IPS DF 19.7 (cell line): ENCODE data around the gene AMD1.
"Not testable (repeated sequence)": the region's sequence is repeated elsewhere in the genome, so short reads cannot be mapped to it uniquely, and the experiment has no call there.

ENCODE experiments used
- DNase-seq: peaks from one replicate; pipeline ENCODE4 v3.0.0-alpha.2; 2013; ENCODE audit warnings: low read depth, low spot score

Gene AMD1

DNA sequence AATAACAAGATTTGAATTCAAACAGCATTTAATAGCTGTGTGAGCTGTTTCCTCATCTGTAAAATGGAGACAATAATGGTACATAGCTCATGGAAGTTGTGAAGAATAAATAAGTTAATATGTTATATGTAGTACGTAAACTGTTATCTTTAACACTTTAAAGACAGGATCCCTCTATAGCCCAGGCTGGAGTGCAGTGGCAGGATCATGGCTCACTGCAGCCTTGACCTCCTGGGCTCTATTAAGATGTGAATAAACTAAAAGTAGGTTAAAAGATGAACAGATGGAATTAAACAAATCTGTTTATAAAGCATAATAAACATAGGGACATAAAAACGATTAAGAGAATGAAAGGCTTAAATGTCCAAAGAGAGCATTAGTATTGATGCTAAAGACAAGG lies 3.0 kb downstream of the AMD1 start:
- DNase-seq, result no peak

DNA sequence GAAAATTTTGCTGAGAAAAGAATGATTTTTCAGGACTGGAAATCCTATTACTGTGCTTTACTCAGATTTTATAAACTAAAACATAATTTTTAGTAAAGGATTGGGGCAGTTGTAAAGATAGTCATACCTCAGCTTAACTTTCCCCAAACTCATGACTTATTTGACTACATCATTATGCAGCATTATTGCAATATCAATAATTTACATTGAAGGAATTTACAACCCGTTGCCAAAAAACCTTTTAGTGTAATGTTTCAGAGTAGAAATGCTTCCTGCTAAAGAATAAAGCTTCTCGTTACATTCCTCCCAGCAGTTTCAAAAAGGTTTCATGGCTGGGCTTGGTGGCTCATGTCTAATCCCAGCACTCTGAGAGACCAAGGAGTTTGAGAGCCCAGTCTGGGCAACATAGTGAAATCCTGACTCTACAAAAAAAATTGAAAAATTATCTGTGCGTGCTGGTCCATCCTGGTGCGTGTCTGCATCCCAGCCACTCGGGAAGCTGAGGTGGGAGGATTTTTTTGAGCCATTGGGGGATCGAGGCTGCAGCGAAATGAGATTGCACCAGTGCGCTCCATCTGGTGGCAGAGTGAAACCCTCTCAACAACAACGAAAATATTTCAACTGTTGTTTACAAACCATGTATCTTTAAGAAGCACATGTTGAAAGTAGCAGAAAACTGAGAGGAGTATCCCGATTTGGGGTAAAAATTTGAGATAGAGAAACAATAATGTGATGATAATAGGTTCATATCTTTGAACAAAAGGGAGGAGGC lies 4.4 kb downstream of the AMD1 start:
- no peak for DNase-seq

DNA sequence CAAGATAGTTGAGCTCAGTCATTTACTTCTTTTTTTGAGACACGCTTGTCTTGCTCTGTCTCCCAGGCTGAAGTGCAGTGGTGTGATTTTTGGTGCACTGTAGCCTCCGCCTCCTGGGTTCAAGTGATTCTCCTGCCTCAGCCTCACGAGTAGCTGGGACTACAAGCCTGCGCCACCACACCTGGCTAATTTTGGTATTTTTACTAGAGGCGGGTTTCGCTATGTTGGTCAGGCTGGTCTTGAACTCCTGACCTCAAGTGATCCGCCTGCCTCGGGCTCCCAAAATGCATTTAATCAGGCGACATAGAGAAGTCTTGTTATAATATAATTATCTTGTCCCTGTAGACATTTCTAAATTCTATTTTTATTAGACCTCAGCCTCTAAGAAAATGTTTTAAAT lies 6.1 kb downstream of the AMD1 start:
- DNase-seq, result no peak

- DNase-seq, result no peak
Measured at GRCh38 chr6:110881546-110882273, 7.1 kb downstream of the AMD1 start.

GRCh38 chr6:110882274-110882619 lies 7.7 kb downstream of the AMD1 start:
- no peak for DNase-seq

DNA sequence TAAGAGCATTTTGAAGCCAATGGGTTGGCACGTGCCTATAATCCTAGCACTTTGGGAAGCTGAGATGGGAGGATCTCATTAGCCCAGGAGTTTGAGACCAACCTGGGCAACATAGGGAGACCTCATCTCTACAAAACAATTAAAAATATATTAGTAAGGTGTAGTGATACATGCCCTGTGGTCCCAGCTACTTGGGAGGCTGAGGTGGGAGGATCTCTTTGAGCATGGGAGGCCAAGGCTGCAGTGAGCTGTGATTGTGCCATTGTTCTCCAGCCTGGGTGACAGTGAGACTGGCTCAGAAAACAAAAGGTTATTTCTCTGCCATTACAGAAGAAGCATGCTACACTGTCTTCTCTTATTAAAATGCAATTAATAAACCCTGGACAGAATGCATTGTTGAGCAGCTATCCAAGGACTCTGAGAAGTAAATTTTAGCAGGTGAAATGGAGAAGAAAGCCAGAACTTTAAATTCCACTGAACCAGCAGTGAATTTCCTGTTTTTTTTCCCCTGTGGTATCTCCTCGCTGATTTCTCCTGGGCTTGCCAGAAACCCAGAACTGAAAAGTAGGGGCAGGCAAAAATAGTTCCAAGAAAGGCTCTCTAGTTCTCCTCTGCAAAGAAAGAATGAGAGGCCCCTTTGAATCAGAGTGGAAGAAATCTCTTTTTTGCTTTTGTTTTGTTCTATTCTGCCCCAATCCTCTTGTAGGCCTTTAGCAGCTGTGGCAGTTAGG lies 8.4 kb downstream of the AMD1 start:
- DNase-seq, result no peak

GRCh38 chr6:110884321-110884720 lies 9.7 kb downstream of the AMD1 start:
- DNase-seq, result no peak

DNA sequence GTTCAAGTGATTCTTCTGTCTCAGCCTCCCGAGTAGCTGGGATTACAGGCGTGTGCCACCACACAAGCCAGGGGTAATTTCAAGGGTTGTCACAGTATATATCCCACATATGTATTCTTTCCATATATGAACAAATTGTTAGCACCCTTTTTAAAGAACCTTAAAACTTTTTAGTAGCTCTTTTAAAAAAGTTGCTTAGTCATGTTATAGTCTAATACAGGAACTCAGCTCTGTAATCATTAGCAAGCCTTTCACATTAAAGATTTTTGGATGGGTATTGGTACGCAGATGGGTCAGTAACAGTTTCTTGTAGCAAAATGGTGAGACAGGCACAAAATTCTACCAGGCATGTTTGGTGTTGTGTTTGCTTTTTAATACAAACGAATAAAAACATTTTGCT lies 10.9 kb downstream of the AMD1 start:
- DNase-seq, result no peak

GRCh38 chr6:110886555-110887167 lies 12.1 kb downstream of the AMD1 start:
- DNase-seq, result no peak

- DNase-seq, result no peak
Measured at GRCh38 chr6:110890288-110890687, 15.7 kb downstream of the AMD1 start.

DNA sequence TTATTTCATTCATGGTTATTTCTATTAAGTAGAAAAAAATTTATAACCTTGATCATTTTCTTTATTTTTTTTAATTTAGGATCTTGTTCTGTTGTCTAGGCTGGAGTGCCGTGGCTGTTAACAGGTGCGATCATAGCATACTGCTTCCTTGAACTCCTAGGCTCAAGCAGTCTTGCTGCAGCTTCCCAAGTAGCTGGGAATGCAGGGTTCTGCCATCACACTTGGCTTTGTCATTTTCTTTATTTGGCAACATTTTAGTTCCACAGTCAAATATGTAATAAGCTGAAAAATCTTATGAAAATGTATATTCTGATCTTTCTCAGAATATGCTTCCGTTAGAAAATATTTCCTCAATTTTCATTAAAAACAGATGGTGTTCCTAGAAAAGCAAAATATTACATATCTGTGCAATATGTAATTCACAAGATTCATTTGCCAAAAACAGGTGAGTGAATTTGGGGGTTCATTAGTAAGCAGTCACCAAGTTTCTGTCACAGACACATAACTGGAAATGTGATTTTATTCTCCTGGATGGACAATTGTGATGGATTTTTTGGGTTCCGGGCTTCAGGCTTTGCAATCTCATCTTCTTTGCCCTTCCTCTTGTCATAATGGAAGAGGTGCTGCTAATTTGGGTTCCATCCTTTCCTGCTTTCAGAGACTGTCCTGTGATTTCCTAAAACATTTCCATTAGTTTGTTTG lies 21.5 kb downstream of the AMD1 start:
- no peak for DNase-seq

DNA sequence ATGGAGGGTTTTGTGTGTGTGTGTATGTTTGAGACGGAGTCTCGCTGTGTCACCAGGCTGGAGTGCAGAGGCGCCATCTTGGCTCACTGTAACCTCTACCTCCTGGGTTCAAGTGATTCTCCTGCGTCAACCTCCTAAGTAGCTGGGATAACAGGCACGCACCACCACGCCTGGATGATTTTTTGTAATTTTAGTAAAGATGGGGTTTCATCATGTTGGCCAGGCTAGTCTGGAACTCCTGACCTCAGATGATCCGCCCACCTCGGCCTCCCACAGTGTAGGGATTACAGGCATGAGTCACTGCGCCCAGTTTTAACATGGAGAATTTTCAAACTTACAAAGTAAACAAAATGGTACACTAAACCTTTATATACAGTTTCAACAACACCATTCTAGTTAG lies 22.8 kb downstream of the AMD1 start:
- DNase-seq, result no peak

DNA sequence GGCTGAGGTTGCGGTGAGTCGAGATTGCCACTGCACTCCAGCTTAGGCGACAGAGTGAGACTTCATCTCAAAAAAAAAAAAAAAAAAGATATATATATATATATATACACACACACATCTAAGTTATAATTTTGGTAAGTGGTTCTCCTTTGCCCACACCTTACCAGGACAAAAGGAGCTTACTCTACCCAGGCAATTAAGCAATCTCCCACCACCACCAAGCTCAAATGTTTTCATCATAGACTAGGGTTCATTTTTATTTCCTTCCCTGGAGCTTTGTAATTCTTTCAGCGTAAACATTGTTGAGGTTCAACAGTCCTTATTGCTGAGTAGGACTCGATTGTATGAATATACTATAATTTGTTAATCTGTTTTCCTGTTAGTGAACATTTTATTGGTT lies 23.5 kb downstream of the AMD1 start:
- DNase-seq, result no peak

GRCh38 chr6:110900028-110900598 lies 25.5 kb downstream of the AMD1 start:
- DNase-seq, result no peak

DNA sequence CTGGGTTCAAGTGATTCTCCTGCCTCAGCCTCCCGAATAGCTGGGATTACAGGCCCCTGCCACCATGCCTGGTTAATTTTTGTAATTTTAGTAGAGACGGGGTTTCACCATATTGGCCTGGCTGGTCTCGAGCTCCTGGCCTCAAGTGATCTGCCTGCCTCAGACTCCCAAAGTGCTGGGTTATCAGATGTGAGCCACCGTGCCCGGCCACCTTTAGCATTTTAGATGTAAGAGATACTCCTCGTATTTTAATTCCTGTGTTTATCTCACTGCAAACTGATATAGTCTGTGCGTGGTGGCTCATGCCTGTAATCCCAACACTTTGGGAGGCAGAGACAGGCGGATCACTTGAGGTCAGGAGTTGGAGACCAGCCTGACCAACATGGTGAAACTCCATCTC lies 27.0 kb downstream of the AMD1 start:
- DNase-seq, result not testable (repeated sequence)

DNA sequence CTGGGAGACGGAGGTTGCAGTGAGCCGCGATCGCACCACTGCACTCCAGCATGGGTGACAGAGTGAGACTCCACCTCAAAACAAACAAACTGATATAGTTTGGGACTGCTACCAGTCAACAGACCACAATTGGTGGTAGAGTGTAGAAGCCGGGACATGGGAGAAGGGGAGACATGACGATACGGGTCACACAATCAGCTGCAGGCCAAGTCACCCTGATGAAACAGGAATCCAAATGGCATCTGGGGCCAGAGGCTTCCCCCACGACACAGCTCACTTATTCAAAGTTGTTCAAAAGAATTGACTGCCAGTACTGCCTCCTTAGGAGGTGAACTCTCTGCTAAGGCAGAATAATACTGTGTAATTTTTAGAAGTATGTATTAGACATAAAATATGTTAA lies 27.5 kb downstream of the AMD1 start:
- no peak for DNase-seq

DNA sequence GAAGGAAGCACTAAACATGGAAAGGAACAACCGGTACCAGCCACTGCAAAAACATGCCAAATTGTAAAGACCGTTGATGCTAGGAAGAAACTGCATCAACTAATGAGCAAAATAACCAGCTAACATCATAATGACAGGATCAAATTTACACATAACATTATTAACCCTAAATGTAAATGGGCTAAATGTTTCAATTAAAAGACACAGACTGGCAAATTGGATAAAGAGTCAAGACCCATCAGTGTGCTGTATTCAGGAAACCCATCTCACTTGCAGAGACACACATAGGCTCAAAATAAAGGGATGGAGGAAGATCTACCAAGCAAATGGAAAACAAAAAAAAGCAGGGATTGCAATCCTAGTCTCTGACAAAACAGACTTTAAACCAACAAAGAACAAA lies 31.7 kb downstream of the AMD1 start:
- DNase-seq, result not testable (repeated sequence)

DNA sequence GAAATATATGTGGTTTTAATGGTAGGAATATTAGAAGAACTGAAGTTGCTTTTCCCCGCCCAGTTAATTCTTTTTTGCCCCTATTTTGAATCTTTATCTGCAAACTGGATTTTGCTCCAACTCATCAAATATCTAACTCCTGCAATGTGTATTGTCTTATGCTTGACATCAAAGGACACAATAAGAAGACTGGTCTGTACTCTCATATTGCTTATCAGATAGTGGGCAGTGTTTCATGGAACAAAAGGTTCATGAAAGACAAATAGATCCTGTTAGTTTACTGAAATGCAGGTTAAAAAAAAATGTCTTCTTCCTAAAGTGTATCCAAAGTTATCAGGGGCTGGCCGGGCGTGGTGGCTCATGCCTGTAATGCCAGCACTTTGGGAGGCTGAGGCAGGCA lies 56.2 kb downstream of the AMD1 start:
- DNase-seq, result no peak

DNA sequence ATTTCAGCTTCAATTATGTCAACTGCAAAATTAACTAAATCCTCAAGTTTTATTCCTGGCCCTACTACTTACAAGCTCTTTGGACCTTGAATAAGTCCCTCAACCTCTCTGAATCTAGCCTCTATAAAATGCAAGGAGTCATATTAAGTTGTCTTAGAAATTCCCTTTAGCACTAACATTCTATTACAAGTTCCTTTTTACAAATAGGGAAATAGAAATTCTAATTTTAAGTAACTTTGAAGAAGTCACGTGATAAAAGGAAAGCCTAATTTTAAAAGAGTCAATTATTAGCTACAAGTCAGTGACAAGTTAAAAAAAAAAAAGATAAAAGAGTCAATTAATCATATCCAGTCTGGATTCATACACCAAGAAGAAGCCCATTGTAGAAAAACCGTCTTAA lies 59.3 kb downstream of the AMD1 start:
- no peak for DNase-seq

DNA sequence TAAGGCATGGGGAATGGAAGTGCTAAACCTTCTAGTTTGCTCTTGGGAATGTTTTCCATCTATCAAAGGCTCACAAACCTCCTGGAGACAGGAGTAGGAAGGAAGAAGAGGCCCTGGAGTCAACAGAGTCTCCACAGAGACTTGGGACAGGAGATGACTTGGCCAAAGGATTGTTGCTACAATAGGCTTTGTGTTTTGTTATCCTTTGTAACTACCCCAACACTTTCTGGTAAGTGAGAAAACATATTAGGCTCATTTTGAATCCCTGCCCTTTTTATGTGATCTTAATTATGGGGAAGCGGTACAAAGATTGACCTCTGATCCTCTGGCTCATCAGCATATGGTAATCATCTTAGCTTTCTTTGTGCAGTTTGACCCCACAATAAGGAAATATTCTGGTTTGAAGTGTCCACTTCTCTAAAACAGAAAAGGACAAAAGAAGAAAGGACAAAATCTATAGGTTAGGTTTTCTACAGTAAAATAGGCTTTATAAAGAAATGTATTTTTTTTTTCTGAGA lies 59.9 kb downstream of the AMD1 start:
- no peak for DNase-seq

GRCh38 chr6:110935171-110935570 lies 60.6 kb downstream of the AMD1 start:
- no peak for DNase-seq
